ENCODE measurements around the gene DOK5. TPM values are rescaled to one million over a fixed set of nuclear protein-coding genes. Genes with fewer than 3 reads are reported as not detected.

The DOK5 gene
- total and polyA plus RNA-seq, 2 experiments from 2014 or later = 5.0 to 6.9 TPM

DNA sequence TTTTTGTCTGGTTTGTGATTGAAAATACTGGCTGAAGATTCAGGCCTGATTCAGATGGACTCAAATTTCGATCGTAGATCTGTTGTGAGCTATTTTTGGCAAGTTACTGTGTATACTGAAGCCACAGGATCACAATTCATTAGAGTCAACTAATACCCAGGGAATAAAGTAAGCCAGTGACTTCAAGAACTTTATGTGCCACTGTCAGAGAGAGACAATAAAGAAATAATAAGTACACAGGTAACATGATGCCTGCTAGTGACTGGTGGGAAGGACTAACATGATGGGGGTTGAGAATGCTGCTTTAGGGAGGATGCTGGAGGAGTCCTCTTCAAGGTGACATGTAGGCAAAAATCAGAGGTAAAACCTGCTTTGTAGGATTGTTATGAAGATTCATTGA is 215.9 kb downstream of the DOK5 start (continued):
- TF ChIP-seq, protein P1, sequence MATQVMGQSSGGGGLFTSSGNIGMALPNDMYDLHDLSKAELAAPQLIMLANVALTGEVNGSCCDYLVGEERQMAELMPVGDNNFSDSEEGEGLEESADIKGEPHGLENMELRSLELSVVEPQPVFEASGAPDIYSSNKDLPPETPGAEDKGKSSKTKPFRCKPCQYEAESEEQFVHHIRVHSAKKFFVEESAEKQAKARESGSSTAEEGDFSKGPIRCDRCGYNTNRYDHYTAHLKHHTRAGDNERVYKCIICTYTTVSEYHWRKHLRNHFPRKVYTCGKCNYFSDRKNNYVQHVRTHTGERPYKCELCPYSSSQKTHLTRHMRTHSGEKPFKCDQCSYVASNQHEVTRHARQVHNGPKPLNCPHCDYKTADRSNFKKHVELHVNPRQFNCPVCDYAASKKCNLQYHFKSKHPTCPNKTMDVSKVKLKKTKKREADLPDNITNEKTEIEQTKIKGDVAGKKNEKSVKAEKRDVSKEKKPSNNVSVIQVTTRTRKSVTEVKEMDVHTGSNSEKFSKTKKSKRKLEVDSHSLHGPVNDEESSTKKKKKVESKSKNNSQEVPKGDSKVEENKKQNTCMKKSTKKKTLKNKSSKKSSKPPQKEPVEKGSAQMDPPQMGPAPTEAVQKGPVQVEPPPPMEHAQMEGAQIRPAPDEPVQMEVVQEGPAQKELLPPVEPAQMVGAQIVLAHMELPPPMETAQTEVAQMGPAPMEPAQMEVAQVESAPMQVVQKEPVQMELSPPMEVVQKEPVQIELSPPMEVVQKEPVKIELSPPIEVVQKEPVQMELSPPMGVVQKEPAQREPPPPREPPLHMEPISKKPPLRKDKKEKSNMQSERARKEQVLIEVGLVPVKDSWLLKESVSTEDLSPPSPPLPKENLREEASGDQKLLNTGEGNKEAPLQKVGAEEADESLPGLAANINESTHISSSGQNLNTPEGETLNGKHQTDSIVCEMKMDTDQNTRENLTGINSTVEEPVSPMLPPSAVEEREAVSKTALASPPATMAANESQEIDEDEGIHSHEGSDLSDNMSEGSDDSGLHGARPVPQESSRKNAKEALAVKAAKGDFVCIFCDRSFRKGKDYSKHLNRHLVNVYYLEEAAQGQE (IDR thresholded peaks at IDR 0.05; ENCODE audit: unreplicated experiment) = no peak
- TF ChIP-seq CREB1 (CRISPR knock-in tag; IDR thresholded peaks at IDR 0.05; ENCODE audit: low read depth) (no peak), JUNB (IDR thresholded peaks at IDR 0.05; ENCODE audit: unreplicated experiment) (no peak), CTCF (conservative IDR thresholded peaks at IDR 0.05; ENCODE audit: low read depth in 2 of 2) (no peak), NANOG (IDR thresholded peaks at IDR 0.05; ENCODE audit: borderline replicate concordance) (no peak)

DNA sequence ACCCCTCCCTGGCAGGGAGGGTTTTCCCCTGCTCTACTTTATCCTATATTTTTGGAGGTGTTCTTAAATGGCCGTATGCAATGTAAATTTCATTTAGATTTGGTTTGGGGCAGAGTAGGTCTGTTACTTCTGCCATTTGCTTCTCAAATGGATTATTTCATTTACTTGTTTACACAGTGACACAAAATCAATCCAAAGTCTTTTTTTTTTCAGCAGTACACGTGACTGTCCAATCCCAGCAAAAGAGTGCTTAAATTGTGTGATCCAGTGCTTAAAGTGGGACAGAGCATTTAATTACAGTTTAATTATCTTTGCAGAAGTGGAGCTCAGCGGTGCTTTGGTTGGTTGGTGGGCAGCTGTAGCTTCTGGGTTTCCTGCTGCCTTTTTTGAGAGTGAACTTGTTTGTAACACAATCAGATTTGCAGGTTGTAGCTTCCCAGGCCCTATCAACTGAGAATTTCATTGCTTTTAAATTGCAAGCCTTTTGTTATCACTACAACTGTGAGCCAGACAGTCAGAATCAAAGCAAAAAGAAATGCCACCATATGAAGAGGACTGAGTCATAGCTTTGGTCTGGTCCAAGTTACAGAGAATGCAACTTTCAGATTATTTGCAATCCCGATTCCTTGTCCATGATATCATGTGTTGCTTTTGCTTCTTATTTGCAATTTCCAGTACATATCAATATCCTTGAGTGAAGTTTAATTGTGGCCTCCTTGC is 216.9 kb downstream of the DOK5 start:
- no peaks in the 10 kb centered on the region for H3K4me1 Mint-ChIP-seq
- H3K9me3 Mint-ChIP-seq = peaks cover 99% of the 10 kb centered on the region
- no peaks in the 10 kb centered on the region for H3K4me1 ChIP-seq (ENCODE audit: insufficient read depth)
- DNase-seq (ENCODE audit: low spot score) (no peak), ATAC-seq (no peak)
- peaks cover 35% of the 10 kb centered on the region for H3K36me3 Mint-ChIP-seq (ENCODE audit: low read depth)
- H3K9me2 ChIP-seq (ENCODE audit: insufficient read depth) = no peaks in the 10 kb centered on the region
- no peaks in the 10 kb centered on the region for H3K27me3 ChIP-seq (ENCODE audit: insufficient read depth)
- no peak overlapping the region for H2AFZ ChIP-seq
- H3K27ac ChIP-seq (ENCODE audit: low read depth) = no peak overlapping the region
- H3K4me2 ChIP-seq = no peak overlapping the region
- H4K20me1 ChIP-seq (replicated peaks; ENCODE audit: insufficient read depth) = no peaks in the 10 kb centered on the region
- H3K4me3 Mint-ChIP-seq = no peak overlapping the region
- peaks cover 2% of the 10 kb centered on the region for H3K27me3 Mint-ChIP-seq (ENCODE audit: insufficient read depth, low read depth, poor library complexity)
- H3F3A ChIP-seq (replicated peaks; ENCODE audit: low read depth) = no peaks in the 10 kb centered on the region
- no peaks in the 10 kb centered on the region for H3K79me2 ChIP-seq (replicated peaks; ENCODE audit: insufficient read depth)
- no peak overlapping the region for H3K4me3 ChIP-seq
- no peak overlapping the region for H3K27ac Mint-ChIP-seq
- no peaks in the 10 kb centered on the region for H3K36me3 ChIP-seq (ENCODE audit: insufficient read depth)
- TF ChIP-seq ETS1 (IDR thresholded peaks at IDR 0.05) (no peak), EZH2phosphoT487 (IDR thresholded peaks at IDR 0.05; ENCODE audit: unreplicated experiment) (no peak), POLR2AphosphoS5 (IDR thresholded peaks at IDR 0.05; ENCODE audit: low read depth) (no peak), CREB1 (CRISPR knock-in tag; IDR thresholded peaks at IDR 0.05; ENCODE audit: low read depth) (no peak), ZNF114 (CRISPR knock-in tag; IDR thresholded peaks at IDR 0.05) (no peak)
- TF ChIP-seq, protein P1 (IDR thresholded peaks at IDR 0.05; ENCODE audit: unreplicated experiment) = no peak

Data from GM23338 (cell line).